COLO668 (cell line): ENCODE results near the gene SYCN.

Experiments
- DNase-seq: peaks from one replicate; lab custom pipeline; 2025; ENCODE audit not compliant: unreplicated experiment; lab: John Stamatoyannopoulos, UW

Gene SYCN

GRCh38 chr19:39157275-39157996, 46.6 kb downstream of the SYCN start:
- no peak for DNase-seq

- no peak for DNase-seq
These were observed 47.5 kb downstream of the SYCN start for GRCh38 chr19:39156326-39157230.

GRCh38 chr19:39155741-39156140, 48.3 kb downstream of the SYCN start:
- no peak for DNase-seq

- DNase-seq = no peak
These were observed 48.9 kb downstream of the SYCN start for GRCh38 chr19:39155114-39155700.

GRCh38 chr19:39154629-39155100, 49.4 kb downstream of the SYCN start:
- DNase-seq = no peak

- DNase-seq = no peak
These were observed 49.9 kb downstream of the SYCN start for GRCh38 chr19:39154100-39154628.
